Loucy (cell line): ENCODE measurements around the gene OPN1LW.

ENCODE experiments used
- H2AFZ ChIP-seq: fragments of 200-600 bp; sonication (generic); 2 replicates; pipeline ENCODE4 v1.6.0; 2016; ENCODE audit warnings: antibody characterized with exemption, mild to moderate bottlenecking, low read length, moderate library complexity
- H3F3A ChIP-seq: fragments of 200-600 bp; 2 replicates; pipeline ENCODE4 v1.6.0; 2016; ENCODE audit warnings: antibody characterized with exemption, low read depth, mild to moderate bottlenecking
- H3K27me3 ChIP-seq: fragments of 200-600 bp; sonication (generic); 2 replicates; pipeline ENCODE4 v1.6.1; 2014; ENCODE audit warnings: low read length, mild to moderate bottlenecking; ENCODE audit not compliant: insufficient read depth, poor library complexity, severe bottlenecking
- H3K36me3 ChIP-seq: fragments of 200-600 bp; sonication (generic); 2 replicates; pipeline ENCODE4 v1.6.1; 2016; ENCODE audit warnings: low read length; ENCODE audit not compliant: insufficient read depth
- H3K4me1 ChIP-seq: fragments of 200-600 bp; sonication (generic); 2 replicates; pipeline ENCODE4 v1.5.1; 2014; ENCODE audit warnings: low read length, mild to moderate bottlenecking; ENCODE audit not compliant: insufficient read depth, poor library complexity, severe bottlenecking
- H3K4me2 ChIP-seq: fragments of 200-600 bp; sonication (generic); 2 replicates; pipeline ENCODE4 v1.6.0; 2014; ENCODE audit warnings: antibody characterized with exemption, low read length, low read depth, mild to moderate bottlenecking; ENCODE audit not compliant: poor library complexity, severe bottlenecking
- H3K4me3 ChIP-seq: fragments of 200-600 bp; sonication (generic); 2 replicates; pipeline ENCODE4 v1.5.1; 2014; ENCODE audit warnings: low read length, mild to moderate bottlenecking, mixed read lengths; ENCODE audit not compliant: poor library complexity, severe bottlenecking
- H3K79me2 ChIP-seq: fragments of 200-600 bp; sonication (generic); 2 replicates; pipeline ENCODE4 v1.6.1; 2014; ENCODE audit warnings: low read length; ENCODE audit not compliant: insufficient read depth
- H3K9ac ChIP-seq: fragments of 200-600 bp; sonication (generic); 2 replicates; pipeline ENCODE4 v1.6.0; 2014; ENCODE audit warnings: mild to moderate bottlenecking, low read depth, low read length, moderate library complexity; ENCODE audit not compliant: poor library complexity, severe bottlenecking
- H3K9me2 ChIP-seq: fragments of 200-600 bp; sonication (generic); replicated peaks from 2 replicates; pipeline ENCODE4 v1.6.1; 2016; ENCODE audit warnings: low read depth, low read length, mixed read lengths
- H3K9me3 ChIP-seq: fragments of 200-600 bp; sonication (generic); 2 replicates; pipeline ENCODE4 v1.6.1; 2014; ENCODE audit warnings: mild to moderate bottlenecking, antibody characterized with exemption, low read length, low read depth; ENCODE audit not compliant: insufficient read depth
- H4K20me1 ChIP-seq: fragments of 200-600 bp; sonication (generic); 2 replicates; pipeline ENCODE4 v1.6.0; 2014; ENCODE audit warnings: antibody characterized with exemption, low read length, mild to moderate bottlenecking; ENCODE audit not compliant: insufficient read depth, poor library complexity, severe bottlenecking
- CTCF ChIP-seq: fragments of 200-600 bp; sonication (generic); conservative IDR thresholded peaks from 2 replicates; pipeline ENCODE4 v1.5.1; 2014; ENCODE audit warnings: mild to moderate bottlenecking, antibody characterized with exemption, low read length
- EZH2phosphoT487 ChIP-seq: fragments of 200-600 bp; IDR thresholded peaks from 2 replicates; pipeline ENCODE4 v1.6.1; 2018; ENCODE audit warnings: antibody characterized with exemption, mild to moderate bottlenecking, moderate library complexity, borderline replicate concordance

The OPN1LW gene

GRCh38 chrX:154113729-154114128 lies 30.3 kb upstream of the OPN1LW start:
- no peak overlapping the region for H2AFZ ChIP-seq
- no peak overlapping the region for H3K4me2 ChIP-seq
- H3K9me3 ChIP-seq, result no peaks in the 10 kb centered on the region
- no peak overlapping the region for H3K4me3 ChIP-seq
- H3K9me2 ChIP-seq, result no peaks in the 10 kb centered on the region
- H3K36me3 ChIP-seq, result no peaks in the 10 kb centered on the region
- H3K9ac ChIP-seq, result no peak overlapping the region
- no peaks in the 10 kb centered on the region for H3K4me1 ChIP-seq
- no peaks in the 10 kb centered on the region for H3K79me2 ChIP-seq
- H3F3A ChIP-seq, result no peaks in the 10 kb centered on the region
- H4K20me1 ChIP-seq, result no peaks in the 10 kb centered on the region
- TF ChIP-seq CTCF, result no peak
- TF ChIP-seq EZH2phosphoT487, result no peak
- no peaks in the 10 kb centered on the region for H3K27me3 ChIP-seq

GRCh38 chrX:154114652-154115051 lies 29.4 kb upstream of the OPN1LW start:
- H3K9me3 ChIP-seq, result no peaks in the 10 kb centered on the region
- no peak for TF ChIP-seq CTCF
- TF ChIP-seq EZH2phosphoT487, result no peak
- H4K20me1 ChIP-seq, result no peaks in the 10 kb centered on the region
- H3K79me2 ChIP-seq, result no peaks in the 10 kb centered on the region
- H3K27me3 ChIP-seq, result no peaks in the 10 kb centered on the region
- H2AFZ ChIP-seq, result no peak overlapping the region
- H3K4me1 ChIP-seq, result no peaks in the 10 kb centered on the region
- no peak overlapping the region for H3K9ac ChIP-seq
- no peak overlapping the region for H3K4me2 ChIP-seq
- no peaks in the 10 kb centered on the region for H3K36me3 ChIP-seq
- H3K9me2 ChIP-seq, result no peaks in the 10 kb centered on the region
- no peak overlapping the region for H3K4me3 ChIP-seq
- H3F3A ChIP-seq, result no peaks in the 10 kb centered on the region

- Histone ChIP-seq H3K4me1 (no peaks in the 10 kb centered on the region), H3K36me3 (no peaks in the 10 kb centered on the region), H3K9me3 (no peaks in the 10 kb centered on the region), H3K4me2 (no peak overlapping the region), H3K27me3 (no peaks in the 10 kb centered on the region), H3K79me2 (no peaks in the 10 kb centered on the region), H3K4me3 (no peak overlapping the region), H4K20me1 (no peaks in the 10 kb centered on the region), H3K9ac (no peak overlapping the region), H3F3A (no peaks in the 10 kb centered on the region), H2AFZ (no peak overlapping the region), H3K9me2 (no peaks in the 10 kb centered on the region)
- no peak for TF ChIP-seq EZH2phosphoT487
- TF ChIP-seq CTCF, result no peak
These were observed 29.0 kb upstream of the OPN1LW start for GRCh38 chrX:154115071-154115470.
